ENCODE measurements around the gene LMTK2. TPM values are rescaled to one million over a fixed set of nuclear protein-coding genes. Genes with fewer than 3 reads are reported as not detected.

The LMTK2 gene
- total RNA-seq, 1 donor from 2014 or later, result 21.6 TPM

DNA sequence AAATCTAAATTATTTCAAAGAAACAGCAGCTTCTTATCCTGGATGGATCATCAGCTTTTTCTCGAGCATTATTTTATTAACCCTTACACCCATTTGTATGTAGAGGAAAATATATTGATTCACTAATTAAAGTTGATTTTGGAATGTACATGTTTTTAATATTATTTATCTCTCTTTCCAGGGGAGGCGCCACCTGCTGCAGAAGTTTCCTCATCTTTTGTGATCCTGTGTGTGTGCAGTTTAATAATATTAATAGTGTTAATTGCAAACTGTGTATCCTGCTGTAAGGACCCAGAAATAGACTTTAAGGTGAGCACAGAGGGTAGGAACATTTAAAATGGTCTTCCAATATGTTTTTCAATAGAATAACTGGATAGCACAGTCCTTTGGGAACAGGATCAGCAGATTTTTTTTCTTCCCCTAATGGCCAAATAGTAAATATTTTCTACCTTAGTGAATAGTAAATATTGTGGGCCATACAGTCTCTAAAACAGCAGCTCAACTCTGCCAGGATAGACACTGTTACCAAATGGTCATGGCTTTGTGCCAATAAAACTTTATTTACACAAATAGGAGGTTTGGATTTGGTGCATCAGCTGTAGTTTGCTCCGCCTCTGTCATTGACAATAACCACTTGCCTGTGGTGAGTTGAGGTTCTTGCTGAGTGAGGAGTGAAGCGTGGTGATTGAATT, 30.6 kb downstream of the LMTK2 start:
- no peak overlapping the region for H3K4me3 ChIP-seq
- DNase-seq (ENCODE audit: extremely low spot score in 2 of 2), result no peak
- H3K36me3 ChIP-seq, result peaks cover 0 to 27% of the 10 kb centered on the region in 2 donors
- TF ChIP-seq POLR2A (IDR thresholded peaks at IDR 0.05) (no peak), POLR2AphosphoS5 (IDR thresholded peaks at IDR 0.05; ENCODE audit: insufficient read depth in 1 of 2, low read depth in 1 of 2) (no peak)
- TF ChIP-seq, protein P1, sequence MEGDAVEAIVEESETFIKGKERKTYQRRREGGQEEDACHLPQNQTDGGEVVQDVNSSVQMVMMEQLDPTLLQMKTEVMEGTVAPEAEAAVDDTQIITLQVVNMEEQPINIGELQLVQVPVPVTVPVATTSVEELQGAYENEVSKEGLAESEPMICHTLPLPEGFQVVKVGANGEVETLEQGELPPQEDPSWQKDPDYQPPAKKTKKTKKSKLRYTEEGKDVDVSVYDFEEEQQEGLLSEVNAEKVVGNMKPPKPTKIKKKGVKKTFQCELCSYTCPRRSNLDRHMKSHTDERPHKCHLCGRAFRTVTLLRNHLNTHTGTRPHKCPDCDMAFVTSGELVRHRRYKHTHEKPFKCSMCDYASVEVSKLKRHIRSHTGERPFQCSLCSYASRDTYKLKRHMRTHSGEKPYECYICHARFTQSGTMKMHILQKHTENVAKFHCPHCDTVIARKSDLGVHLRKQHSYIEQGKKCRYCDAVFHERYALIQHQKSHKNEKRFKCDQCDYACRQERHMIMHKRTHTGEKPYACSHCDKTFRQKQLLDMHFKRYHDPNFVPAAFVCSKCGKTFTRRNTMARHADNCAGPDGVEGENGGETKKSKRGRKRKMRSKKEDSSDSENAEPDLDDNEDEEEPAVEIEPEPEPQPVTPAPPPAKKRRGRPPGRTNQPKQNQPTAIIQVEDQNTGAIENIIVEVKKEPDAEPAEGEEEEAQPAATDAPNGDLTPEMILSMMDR (IDR thresholded peaks at IDR 0.05), result no peak
- no peaks in the 10 kb centered on the region for H3K27me3 ChIP-seq
- H3K9me3 ChIP-seq, result no peaks in the 10 kb centered on the region
- intact Hi-C loops (cut with DNase I), result no loop called here
- H3K4me1 ChIP-seq, result peaks cover 17% of the 10 kb centered on the region
- no peak overlapping the region for H3K27ac ChIP-seq

DNA sequence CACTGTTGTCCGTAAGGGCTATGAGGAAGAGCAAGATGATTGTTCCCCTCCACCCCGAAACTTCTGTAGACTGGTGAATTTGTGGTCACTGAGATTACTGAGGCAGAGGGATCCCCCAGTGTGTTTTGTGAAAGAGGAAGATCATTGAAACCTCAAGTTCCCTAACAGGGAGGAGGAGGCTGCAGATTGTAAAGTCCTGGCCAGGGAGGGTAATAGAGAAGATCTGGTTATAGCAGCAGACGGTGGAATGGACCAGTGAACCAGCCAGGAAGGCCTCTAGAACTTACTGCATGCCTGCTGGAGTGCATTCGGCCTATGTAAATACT, 31.1 kb downstream of the LMTK2 start:
- intact Hi-C loops (cut with DNase I), result no loop called here
- Histone ChIP-seq H3K4me1 (peaks cover 16% of the 10 kb centered on the region), H3K27me3 (no peaks in the 10 kb centered on the region), H3K36me3 (peaks cover 0 to 32% of the 10 kb centered on the region in 2 donors), H3K4me3 (no peak overlapping the region), H3K27ac (no peak overlapping the region), H3K9me3 (no peaks in the 10 kb centered on the region)
- TF ChIP-seq, protein P1 (IDR thresholded peaks at IDR 0.05), result no peak
- no peak for TF ChIP-seq POLR2AphosphoS5 (IDR thresholded peaks at IDR 0.05; ENCODE audit: insufficient read depth in 1 of 2, low read depth in 1 of 2)
- no peak for TF ChIP-seq POLR2A (IDR thresholded peaks at IDR 0.05)
- no peak for DNase-seq (ENCODE audit: extremely low spot score in 2 of 2)

DNA sequence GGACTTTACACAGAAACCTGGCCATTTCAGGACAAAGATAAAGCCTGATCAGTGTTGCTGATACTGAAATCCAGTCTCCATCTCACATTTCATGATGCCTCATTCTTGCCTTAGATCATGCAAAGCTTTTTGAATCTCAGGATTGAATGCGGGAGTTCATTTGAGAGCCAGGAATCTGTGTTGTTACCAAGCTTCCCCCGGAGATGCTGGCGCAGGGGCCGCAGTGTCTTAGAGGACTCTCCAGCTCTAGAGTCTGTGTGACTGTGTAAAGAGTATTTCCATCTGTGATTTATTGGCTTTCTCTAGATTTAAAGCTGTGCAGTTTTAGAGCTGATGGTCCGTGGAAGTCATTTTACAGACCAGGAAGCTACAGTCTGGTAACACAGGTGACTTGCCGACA, 32.0 kb downstream of the LMTK2 start:
- no peak for DNase-seq (ENCODE audit: extremely low spot score in 2 of 2)
- Histone ChIP-seq H3K4me1 (peaks cover 8% of the 10 kb centered on the region), H3K27me3 (no peaks in the 10 kb centered on the region), H3K27ac (no peak overlapping the region), H3K36me3 (peaks cover 0 to 33% of the 10 kb centered on the region in 2 donors), H3K4me3 (no peak overlapping the region), H3K9me3 (no peaks in the 10 kb centered on the region)
- TF ChIP-seq POLR2A (IDR thresholded peaks at IDR 0.05) (no peak), POLR2AphosphoS5 (IDR thresholded peaks at IDR 0.05; ENCODE audit: insufficient read depth in 1 of 2, low read depth in 1 of 2) (no peak)
- TF ChIP-seq, protein P1 (IDR thresholded peaks at IDR 0.05), result no peak
- intact Hi-C loops (cut with DNase I), result no loop called here

DNA sequence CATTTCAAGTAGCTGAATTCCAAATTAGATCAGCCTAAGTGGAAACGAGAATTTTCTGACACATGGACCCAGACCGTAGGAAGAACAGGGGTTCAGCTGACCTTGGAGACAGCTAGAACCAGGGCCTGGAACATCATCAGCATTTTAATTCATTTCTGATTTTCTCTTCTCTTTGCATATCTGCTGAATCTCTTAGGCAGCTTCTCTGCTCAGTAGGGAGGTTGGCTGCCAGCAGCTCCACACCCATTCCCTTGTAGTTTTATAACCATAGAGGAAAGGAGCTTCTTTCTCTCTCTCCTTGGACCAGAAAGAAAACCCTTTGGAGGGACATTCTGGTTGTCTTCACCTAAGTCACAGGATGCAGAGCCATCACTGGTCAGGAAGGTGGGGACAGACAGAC, 36.0 kb downstream of the LMTK2 start:
- Histone ChIP-seq H3K9me3 (no peaks in the 10 kb centered on the region), H3K36me3 (peaks cover 0 to 32% of the 10 kb centered on the region in 2 donors), H3K4me1 (no peaks in the 10 kb centered on the region), H3K4me3 (no peak overlapping the region), H3K27ac (no peak overlapping the region), H3K27me3 (no peaks in the 10 kb centered on the region)
- intact Hi-C loops (cut with DNase I), result loop anchor here (1.0 kb wide), 1 partner anchor 26 kb away; no protein-coding TSS in a partner anchor
- TF ChIP-seq POLR2AphosphoS5 (IDR thresholded peaks at IDR 0.05; ENCODE audit: insufficient read depth in 1 of 2, low read depth in 1 of 2) (no peak), POLR2A (IDR thresholded peaks at IDR 0.05) (no peak)
- TF ChIP-seq, protein P1 (IDR thresholded peaks at IDR 0.05), result no peak
- no peak for DNase-seq (ENCODE audit: extremely low spot score in 2 of 2)

DNA sequence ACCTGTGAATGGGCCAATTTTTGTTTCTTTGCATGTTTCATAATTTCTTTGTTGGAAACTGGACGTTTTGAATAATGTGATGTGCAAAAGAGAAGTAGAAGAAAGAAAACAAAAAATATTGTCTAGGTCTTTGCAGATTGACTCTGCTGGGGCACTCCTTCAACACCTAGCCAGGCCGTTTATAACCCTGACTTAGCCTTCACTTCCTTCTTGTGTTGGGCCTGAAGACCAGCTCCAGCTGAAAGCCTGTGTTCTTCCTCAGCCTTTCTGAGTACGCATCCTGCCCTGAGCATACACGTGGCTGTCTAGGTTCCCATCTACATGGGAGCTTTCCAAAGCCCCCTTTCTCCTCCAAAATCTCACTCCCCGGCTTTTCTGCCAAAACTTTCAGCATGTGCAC, 41.9 kb downstream of the LMTK2 start:
- peaks cover 0 to 13% of the 10 kb centered on the region in 2 donors for H3K36me3 ChIP-seq

More for the DNA sequence above, 41.9 kb downstream of the LMTK2 start:
- no peaks in the 10 kb centered on the region for H3K4me1 ChIP-seq
- intact Hi-C loops (cut with DNase I), result no loop called here
- no peak overlapping the region for H3K4me3 ChIP-seq
- H3K27ac ChIP-seq, result no peak overlapping the region
- H3K27me3 ChIP-seq, result no peaks in the 10 kb centered on the region
- H3K9me3 ChIP-seq, result no peaks in the 10 kb centered on the region
- DNase-seq (ENCODE audit: extremely low spot score in 2 of 2), result no peak
- TF ChIP-seq POLR2AphosphoS5 (IDR thresholded peaks at IDR 0.05; ENCODE audit: insufficient read depth in 1 of 2, low read depth in 1 of 2) (no peak), POLR2A (IDR thresholded peaks at IDR 0.05) (no peak)
- TF ChIP-seq, protein P1 (IDR thresholded peaks at IDR 0.05), result no peak
